GM12874 (cell line): Measurements from ENCODE around the gene EBP.

Experiments
- CTCF ChIP-seq: IDR thresholded peaks from 2 replicates; pipeline ENCODE4 v1.5.1; 2011; ENCODE audit warnings: low read depth, mild to moderate bottlenecking, control low read depth, low read length, moderate library complexity; ENCODE audit not compliant: insufficient read depth

Gene EBP

GRCh38 chrX:48514868-48515460 lies 6.6 kb upstream of the EBP start:
- no peak for TF ChIP-seq CTCF

DNA sequence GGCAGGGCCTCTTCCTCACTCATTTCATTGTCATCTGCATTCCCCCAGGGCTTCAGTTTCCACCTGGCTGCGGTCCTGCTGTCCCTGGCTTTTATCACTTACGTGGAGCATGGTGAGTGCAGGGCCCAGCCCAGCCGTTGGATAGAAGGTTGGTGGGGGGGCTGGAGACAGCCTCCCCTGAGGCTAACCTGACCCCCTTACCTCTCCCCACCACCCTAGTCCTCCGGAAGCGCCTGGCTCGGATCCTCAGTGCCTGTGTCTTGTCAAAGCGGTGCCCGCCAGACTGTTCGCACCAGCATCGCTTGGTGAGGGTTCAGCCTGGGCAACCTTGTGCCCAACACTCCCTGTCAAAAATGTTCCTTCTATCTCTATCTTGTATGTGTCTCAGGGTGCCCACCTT lies 5.8 kb upstream of the EBP start:
- TF ChIP-seq CTCF = no peak

GRCh38 chrX:48516285-48516684 lies 5.3 kb upstream of the EBP start:
- no peak for TF ChIP-seq CTCF

- no peak for TF ChIP-seq CTCF
Observed at GRCh38 chrX:48516987-48517386, 4.6 kb upstream of the EBP start.

DNA sequence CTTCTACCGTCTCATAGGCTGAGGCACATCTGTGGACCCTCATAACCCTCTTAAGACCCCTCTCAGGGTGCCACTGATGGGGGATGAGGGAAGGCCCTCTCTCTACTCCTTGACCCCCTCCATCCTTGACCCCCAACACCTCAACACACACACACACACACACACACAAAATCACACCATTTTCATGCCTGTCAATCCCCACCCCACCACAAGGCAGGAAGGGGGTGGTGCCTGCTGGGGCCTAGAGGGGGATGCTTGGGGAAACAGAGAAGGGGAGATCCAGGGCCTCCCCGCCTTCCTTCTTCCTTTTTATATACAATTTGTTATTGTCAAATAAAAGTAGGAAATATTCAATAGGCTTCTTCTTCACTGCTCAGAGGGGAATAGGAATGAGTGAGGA lies 1.2 kb upstream of the EBP start:
- no peak for TF ChIP-seq CTCF

DNA sequence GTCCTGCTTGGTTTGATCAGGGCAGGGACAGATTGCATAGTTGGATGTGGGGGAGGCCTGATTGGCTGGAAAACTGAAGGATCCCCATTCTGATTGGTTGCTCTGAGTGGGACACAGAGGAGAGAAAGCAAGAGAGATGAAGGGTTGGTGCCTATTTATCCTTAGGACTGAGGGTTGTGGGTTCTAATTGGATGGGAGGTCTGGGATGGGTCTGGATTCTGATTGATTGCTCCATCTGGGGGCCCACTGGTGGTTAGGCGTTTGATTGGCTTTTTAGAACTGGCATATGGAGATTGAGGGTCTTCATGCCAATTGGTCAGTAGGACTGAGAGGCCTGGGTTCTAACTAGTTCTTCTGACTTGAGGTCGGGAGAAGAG lies 644 bp upstream of the EBP start:
- TF ChIP-seq CTCF = no peak

GRCh38 chrX:48522291-48522690 lies 683 bp downstream of the EBP start:
- TF ChIP-seq CTCF = no peak
